SH-SY5Y (cell line): ENCODE results near the gene DLGAP4.

Experiments
- GATA2 ChIP-seq: IDR thresholded peaks from 2 replicates; pipeline ENCODE4 v1.6.1; 2011; ENCODE audit warnings: mild to moderate bottlenecking, low read depth, low read length
- GATA3 ChIP-seq: IDR thresholded peaks from 2 replicates; pipeline ENCODE4 v1.6.1; 2011; ENCODE audit warnings: low read depth, mild to moderate bottlenecking, low read length, moderate library complexity

The DLGAP4 gene

DNA sequence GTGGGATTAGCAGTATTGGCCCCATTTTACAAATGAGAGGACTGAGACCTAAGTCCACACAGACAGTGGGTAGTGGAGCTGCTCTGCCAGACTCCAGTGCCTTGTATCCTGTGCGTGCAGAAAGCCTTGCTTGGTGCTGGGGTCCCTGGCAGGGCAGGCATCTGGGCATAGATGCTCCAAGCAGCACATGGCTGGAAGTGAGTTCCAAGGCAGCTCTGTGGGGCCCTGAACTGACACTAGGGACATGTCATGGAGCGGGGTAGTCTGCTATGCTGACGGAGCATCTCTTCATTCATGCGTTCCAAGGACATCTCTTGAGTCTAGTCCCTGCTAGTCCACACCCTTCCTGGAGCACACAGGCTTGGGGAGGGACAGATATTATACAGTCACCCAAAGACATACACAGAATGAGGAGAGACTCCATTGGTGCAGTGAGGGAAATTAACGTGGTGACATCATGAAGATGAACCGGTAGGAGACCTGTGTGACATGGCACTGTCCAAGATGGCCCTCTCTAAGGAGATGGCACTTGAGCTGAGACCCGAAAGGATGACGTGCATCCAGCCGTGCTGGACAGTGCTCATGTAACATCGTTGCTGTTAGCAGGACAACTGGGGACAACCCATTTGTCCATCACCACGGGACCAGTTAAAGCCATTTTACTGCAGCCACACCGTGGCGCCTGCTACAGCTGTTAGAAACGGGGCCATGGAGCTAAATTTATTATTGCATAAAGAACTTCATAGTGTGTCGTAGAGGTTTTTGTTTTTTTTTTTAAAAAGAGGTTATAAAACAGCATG is 65.1 kb downstream of the DLGAP4 start:
- TF ChIP-seq GATA3 (no peak), GATA2 (no peak)

DNA sequence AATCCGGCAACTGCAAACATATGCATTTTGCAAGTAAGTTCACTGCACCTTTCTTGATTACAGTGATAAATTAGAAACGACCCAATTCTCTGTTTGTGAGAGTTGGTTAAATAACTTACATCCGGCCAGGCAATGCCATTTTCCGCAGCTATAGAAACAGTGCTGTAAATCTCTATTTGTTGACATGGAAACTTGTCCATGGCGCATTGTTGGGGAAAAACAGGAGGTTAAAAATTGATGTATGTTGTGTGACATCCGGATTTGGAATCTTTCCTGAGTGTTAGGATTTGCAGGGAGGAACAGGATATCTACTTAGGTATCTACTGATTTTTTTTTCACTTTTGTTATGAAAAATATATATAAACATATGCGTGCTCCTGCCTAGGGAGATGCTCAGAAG is 66.5 kb downstream of the DLGAP4 start:
- TF ChIP-seq GATA3 (no peak), GATA2 (no peak)

DNA sequence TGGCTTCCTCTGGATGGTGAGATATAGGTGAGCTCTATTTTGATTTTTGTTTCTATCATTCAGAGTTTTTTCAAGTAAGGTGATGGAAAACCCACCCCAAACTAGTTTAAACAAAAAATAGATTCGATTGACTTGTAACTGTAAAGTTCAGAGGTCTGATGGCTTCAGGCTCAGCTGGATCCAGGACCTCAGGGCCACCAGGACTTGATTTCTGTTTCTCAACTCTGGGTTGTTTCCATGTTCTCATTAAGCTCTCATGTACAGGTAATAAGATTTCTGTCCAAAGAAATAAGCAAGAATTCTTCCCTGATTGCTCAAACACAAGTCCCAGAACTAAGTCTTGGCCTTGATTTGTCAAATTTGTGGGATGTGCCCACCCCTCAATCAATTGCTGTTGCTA is 67.0 kb downstream of the DLGAP4 start:
- TF ChIP-seq GATA3 (no peak), GATA2 (no peak)

DNA sequence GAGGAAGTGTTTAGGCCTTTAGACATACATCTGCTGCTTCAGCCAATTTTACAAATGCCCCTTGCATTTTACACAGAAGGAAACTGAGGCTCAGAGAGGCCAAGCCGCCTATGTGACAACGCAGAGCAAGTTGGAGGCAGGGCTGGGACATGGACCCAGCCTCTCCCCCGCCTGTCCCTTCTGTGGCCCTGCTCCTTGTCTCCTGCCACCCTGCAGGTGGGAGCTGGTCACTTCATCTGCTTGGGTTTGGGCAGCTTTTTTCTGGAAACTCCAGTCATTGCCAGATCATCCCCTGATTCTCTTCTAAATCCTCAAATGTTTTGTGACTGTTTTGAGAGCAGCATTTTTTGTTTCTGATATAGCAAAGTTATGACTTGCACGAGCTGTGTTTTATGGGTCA is 68.9 kb downstream of the DLGAP4 start:
- TF ChIP-seq GATA3: no peak
- no peak for TF ChIP-seq GATA2

DNA sequence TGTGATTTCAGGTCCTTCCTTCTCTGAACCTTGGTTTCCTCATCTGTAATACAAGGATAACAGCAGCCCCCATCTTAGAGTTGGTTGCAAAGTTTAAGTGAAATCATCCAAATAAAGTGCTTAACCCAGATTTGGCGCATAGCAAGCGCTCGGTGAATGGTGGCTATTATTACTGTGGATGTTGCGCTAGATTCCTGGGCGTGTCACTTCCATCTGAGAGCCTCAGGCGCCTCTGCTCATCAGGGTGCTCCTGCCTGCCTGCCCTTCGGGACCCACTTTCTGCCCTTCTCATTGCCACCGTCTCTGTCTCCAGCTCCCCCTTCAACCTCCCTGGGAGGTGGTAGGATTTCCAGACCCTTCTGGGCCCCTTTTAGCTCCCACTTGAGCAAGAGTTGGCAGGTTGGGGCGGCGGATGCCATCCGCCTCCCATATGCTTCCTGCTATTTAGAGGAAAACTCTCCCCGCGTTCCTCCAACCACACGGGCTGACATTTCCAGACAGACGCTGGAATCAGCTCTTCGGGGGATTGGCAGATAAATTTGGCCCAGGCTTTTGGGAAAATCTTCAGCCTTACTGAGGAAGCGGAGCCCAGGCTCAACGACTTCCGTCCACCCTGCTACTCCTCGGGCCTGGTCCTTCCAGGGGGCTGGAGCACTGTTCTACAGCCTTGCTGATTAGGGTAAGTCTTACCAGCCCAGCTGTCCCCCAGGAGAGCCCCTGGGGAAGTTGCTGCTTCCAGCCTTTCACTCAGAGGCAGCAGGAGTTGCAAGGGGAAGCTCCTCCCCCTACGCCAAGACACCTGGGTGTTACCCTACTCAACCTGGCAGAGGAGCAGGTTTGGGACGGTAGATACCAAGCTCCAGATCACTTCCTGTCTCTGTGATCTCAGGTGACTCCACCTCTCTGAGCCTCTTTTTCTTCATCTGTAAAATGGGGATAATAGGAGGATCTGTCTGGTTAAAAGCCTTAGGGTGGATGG is 71.5 kb downstream of the DLGAP4 start:
- no peak for TF ChIP-seq GATA3
- no peak for TF ChIP-seq GATA2

DNA sequence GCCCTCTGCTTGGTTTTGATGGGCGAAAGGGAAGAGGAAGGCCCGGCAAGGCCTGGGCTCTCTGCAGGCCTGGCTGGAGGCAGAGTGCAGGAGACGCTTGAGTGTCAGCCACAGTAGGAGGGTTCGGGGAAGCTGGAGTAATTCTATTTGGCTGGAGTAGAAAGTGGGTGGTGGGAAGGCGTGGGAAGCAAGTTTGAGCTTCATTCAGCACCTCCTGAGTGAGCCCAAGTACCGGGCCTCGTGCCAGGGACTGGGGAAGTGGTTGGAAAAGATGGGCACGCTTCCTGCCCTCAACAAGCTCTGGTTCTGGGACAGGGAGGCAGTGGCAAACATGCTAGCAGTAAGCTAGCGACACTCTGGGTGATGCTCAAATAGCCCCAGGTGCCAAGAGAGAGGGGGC is 72.5 kb downstream of the DLGAP4 start:
- TF ChIP-seq GATA2: no peak
- TF ChIP-seq GATA3: no peak

DNA sequence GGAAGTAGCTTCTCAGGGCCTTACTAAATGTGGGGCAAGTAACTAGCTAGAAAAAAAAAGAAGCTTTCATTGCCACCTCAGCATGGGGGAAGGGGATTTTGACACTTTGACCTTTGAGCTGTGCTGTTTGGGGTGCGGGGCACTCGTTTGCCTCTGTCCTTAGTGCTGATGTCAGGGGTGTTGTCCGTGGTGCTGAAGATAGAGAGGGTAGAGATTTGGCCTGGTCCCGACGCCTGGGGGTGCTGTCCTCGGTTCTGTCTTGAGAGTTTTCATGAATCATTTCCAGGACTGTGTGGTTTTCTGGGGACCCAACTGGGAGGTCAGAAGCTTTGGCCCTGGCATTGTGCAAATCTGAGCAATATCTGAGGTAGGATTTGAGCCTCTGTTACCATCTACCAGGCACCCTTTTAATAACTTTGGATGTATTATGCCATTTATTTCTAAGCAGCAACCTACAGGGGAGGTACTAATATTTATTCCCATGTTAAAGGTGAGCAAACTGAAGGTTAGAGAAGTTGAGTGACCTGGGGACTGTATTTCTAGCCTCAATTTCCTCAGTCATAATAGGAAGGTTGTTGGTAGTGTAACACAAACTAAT is 78.0 kb downstream of the DLGAP4 start:
- TF ChIP-seq GATA2 (no peak), GATA3 (no peak)

DNA sequence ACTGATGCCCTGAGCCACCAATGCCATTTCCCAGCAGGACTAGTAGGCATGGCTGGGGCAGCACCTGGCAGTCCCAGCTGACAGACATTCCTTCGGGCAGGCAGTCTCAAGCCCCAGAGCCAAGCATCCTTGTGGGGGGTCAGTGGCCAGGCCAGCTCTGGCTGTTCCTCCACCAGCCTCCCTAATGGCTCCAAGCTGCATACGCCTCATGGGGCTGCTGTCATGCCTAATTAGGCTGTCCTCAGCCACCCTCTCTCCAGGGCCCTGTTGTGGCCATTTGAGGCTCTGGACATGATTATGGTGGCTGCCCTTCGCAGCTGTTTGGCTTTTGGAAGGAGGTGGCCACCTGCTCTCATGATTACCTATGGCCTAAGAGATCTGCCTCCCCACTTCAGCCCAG is 79.4 kb downstream of the DLGAP4 start:
- TF ChIP-seq GATA2 (no peak), GATA3 (no peak)

DNA sequence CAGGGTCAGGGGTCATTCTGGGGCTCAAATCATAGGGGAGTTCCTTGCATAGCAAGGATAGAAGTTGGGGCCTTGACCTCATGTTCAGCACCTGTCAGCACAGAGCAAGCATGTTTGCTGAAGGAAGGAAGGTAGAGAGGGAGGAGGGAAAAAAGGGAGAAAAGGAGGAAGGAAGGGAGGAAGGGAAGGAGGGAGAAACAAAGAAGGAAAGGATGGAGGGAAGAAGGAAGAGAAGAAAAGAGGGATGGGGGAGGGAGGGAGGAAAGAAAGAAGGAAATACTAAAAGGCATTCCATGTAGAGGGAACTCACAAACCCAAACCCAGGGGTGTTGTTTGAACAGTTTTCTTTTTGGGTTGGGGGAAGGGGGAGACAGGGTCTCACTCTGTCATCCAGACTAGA is 80.1 kb downstream of the DLGAP4 start:
- TF ChIP-seq GATA3 (no peak), GATA2 (no peak)

DNA sequence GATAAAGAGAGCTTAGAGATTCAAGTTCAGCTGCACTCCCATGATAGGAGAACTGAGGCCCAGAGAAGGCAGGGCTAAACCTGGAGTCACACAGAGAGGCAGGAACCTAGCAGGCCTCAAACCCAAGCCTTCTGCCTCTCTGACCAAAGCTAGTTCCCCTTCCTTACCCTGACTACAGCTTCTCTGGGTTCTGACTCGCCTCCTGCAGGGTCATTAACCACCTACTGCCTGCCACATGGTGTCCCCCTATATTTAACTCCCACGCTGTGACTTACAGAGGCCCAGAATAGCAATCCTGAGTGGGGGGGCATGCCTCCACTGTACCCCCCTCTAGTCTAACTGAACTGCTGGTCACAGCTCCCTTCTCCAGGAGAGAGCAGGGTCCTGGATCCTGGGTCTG is 84.1 kb downstream of the DLGAP4 start:
- TF ChIP-seq GATA2: no peak

DNA sequence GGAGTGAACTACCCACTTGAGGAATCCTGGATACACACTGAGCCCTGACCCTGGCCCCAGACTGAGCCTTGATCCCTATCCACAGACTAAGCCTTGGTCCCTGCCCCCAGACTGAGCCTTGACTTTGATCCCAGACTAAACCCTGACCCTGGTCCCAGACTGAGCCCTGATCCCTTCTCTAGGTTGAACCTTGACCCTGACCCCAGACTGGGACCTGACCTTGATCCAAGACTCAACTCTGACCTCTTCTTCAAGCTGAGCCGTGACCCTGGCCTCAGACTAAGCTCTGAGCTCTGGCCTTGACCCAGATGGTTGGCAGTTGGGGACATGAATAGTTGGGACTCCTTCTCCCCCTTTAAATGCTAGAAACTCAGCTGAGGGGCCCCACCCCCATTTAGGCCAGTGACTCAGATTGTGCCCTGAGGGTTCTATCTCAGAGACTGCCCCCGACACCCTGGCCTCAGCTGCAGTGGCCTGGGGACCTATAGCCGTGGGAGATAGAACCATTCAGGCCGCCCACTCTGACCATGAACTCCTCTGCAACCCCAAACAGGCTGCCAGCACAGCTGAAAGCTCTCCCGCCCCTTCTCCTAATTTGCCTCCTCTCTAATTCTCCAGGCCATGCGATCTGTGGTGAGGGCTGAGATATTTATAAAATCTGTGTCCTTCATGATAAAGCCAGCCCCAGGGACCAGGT is 84.7 kb downstream of the DLGAP4 start:
- no peak for TF ChIP-seq GATA2
- no peak for TF ChIP-seq GATA3

DNA sequence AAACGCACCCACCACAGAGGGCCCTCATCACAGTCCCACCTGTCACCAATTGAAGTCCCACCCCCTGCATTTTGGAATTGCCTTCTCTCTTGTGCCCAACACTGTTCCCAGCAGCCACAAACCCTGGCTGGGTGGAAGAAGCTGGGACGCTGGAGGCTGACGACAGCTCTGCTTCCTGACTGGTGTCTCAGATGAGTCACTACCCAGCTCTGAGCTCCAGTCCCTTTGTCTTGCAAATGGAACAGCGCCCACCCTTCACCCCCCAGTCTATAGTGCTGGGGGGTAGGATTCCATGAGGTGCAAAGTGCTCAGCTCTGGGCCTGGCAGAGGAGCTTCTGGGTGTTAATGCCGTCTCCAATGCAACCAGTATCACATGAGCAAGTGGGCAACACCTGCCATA is 85.3 kb downstream of the DLGAP4 start:
- TF ChIP-seq GATA2: no peak
- TF ChIP-seq GATA3: no peak

DNA sequence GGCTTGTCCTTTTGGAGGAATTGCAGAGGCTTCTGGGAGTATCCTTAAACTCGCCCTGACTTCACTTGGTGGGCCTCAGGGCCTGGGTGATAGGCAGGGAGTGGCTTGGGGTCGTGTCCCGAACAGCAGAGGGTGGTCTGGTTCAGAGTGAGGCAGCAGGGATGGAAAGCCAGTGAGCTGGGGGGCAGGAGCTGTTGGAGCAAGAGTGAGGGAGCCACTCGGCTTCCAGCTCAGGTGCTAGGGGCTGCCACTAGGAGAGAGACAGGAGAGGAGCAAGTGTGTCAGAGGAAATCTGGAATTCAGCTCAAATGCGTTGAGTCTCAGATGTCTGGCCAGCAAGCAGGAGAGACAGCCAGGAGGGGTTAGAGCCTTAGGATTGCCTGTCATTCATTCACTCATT is 85.8 kb downstream of the DLGAP4 start:
- TF ChIP-seq GATA3 (no peak), GATA2 (no peak)

DNA sequence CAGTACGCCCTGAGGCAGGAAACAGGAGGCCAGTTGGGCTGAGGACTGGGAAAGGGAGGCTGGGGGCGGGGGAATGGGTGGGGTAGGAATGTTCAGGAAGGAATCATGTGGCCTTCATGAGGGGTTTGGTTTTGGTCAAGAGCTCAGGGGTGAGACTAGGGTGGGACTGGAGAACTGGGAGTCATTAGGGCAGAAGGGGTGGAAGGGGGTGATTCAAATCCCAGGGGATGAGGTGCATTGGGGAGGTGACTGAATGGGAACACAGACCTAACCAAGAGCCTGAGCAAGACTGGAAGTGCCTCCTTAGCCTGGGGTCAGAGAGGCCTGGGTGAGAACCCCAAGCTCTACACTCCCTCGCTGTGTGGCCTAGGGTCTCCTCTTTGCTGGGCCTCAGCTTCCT is 86.8 kb downstream of the DLGAP4 start:
- TF ChIP-seq GATA2: no peak
